ENCODE measurements around the gene ACTN3. TPM values are rescaled to one million over a fixed set of nuclear protein-coding genes. Genes with fewer than 3 reads are reported as not detected.

Gene ACTN3
- polyA plus RNA-seq, 2 of the 4 experiments (the other 2 are of a cell fraction) = not detected

- TF ChIP-seq, protein P1, sequence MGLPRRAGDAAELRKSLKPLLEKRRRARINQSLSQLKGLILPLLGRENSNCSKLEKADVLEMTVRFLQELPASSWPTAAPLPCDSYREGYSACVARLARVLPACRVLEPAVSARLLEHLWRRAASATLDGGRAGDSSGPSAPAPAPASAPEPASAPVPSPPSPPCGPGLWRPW (IDR thresholded peaks at IDR 0.05) = no peak
- TF ChIP-seq ESRRA (IDR thresholded peaks at IDR 0.05; ENCODE audit: borderline replicate concordance, low read length) (no peak), GATA3 (IDR thresholded peaks at IDR 0.05; ENCODE audit: borderline replicate concordance) (no peak), HOXB5 (CRISPR knock-in tag; IDR thresholded peaks at IDR 0.05) (peak; percentile 78), TP53 (CRISPR knock-in tag; IDR thresholded peaks at IDR 0.05) (peak; percentile 63; the same call in 1 of the 2 replicates), CHD2 (IDR thresholded peaks at IDR 0.05; ENCODE audit: low read length, partially characterized antibody) (no peak), PHF8 (IDR thresholded peaks at IDR 0.05; ENCODE audit: borderline replicate concordance, low read depth) (no peak), HOXB13 (CRISPR knock-in tag; IDR thresholded peaks at IDR 0.05; ENCODE audit: low read depth) (0 out of 2 replicates have a peak, but pooled peaks have one; percentile 71), SMC3 (IDR thresholded peaks at IDR 0.05) (no peak), EHF (CRISPR knock-in tag; IDR thresholded peaks at IDR 0.05) (peak; percentile 36; the same call in 1 of the 2 replicates), NR3C1 (IDR thresholded peaks at IDR 0.05) (no peak), BHLHE40 (IDR thresholded peaks at IDR 0.05; ENCODE audit: low read depth, low read length) (peak; percentile 63; the same call in 1 of the 2 replicates), FOSL2 (IDR thresholded peaks at IDR 0.05) (no peak), FOSL2 (CRISPR knock-in tag; IDR thresholded peaks at IDR 0.05) (no peak), POLR2A (IDR thresholded peaks at IDR 0.05; ENCODE audit: low read length) (peak; percentile 53), CTCF (IDR thresholded peaks at IDR 0.05) (no peak), FOXS1 (CRISPR knock-in tag; IDR thresholded peaks at IDR 0.05) (peak; percentile 84; the same call in 1 of the 2 replicates)
- TF ChIP-seq, protein P2, sequence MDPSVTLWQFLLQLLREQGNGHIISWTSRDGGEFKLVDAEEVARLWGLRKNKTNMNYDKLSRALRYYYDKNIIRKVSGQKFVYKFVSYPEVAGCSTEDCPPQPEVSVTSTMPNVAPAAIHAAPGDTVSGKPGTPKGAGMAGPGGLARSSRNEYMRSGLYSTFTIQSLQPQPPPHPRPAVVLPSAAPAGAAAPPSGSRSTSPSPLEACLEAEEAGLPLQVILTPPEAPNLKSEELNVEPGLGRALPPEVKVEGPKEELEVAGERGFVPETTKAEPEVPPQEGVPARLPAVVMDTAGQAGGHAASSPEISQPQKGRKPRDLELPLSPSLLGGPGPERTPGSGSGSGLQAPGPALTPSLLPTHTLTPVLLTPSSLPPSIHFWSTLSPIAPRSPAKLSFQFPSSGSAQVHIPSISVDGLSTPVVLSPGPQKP (IDR thresholded peaks at IDR 0.05; ENCODE audit: low read depth, low read length) = no peak
- TF ChIP-seq, protein P3, sequence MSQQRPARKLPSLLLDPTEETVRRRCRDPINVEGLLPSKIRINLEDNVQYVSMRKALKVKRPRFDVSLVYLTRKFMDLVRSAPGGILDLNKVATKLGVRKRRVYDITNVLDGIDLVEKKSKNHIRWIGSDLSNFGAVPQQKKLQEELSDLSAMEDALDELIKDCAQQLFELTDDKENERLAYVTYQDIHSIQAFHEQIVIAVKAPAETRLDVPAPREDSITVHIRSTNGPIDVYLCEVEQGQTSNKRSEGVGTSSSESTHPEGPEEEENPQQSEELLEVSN (IDR thresholded peaks at IDR 0.05; ENCODE audit: borderline replicate concordance, low read depth) = peak; percentile 99
- TF ChIP-seq, protein P4, sequence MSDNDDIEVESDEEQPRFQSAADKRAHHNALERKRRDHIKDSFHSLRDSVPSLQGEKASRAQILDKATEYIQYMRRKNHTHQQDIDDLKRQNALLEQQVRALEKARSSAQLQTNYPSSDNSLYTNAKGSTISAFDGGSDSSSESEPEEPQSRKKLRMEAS (IDR thresholded peaks at IDR 0.05) = peak; percentile 100
These were observed 21.6 kb downstream of the ACTN3 start, which contains the start of gene CTSF (continued) for GRCh38 chr11:66568124-66568916.

DNA sequence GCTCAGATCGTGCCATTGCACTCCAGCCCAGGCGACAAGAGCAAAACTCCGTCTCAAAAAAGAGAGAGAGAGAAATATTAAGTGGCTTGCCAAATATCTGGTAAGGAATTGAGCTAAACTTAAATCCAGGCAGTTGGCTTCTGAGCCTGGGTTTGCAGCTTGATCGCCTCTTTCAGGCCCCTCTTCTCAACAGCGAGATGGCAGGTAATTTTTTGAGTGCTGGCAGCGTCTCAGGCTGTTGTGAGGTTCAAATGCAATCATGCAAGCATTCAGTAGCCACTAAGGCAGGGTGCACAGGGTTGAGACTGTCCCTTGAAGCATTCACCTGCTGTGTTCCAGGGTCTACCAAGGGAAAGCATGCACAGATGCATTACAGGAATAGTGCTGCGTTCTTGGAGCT, 22.4 kb downstream of the ACTN3 start:
- TF ChIP-seq NR3C1 (IDR thresholded peaks at IDR 0.05) = no peak
- TF ChIP-seq, protein P5, sequence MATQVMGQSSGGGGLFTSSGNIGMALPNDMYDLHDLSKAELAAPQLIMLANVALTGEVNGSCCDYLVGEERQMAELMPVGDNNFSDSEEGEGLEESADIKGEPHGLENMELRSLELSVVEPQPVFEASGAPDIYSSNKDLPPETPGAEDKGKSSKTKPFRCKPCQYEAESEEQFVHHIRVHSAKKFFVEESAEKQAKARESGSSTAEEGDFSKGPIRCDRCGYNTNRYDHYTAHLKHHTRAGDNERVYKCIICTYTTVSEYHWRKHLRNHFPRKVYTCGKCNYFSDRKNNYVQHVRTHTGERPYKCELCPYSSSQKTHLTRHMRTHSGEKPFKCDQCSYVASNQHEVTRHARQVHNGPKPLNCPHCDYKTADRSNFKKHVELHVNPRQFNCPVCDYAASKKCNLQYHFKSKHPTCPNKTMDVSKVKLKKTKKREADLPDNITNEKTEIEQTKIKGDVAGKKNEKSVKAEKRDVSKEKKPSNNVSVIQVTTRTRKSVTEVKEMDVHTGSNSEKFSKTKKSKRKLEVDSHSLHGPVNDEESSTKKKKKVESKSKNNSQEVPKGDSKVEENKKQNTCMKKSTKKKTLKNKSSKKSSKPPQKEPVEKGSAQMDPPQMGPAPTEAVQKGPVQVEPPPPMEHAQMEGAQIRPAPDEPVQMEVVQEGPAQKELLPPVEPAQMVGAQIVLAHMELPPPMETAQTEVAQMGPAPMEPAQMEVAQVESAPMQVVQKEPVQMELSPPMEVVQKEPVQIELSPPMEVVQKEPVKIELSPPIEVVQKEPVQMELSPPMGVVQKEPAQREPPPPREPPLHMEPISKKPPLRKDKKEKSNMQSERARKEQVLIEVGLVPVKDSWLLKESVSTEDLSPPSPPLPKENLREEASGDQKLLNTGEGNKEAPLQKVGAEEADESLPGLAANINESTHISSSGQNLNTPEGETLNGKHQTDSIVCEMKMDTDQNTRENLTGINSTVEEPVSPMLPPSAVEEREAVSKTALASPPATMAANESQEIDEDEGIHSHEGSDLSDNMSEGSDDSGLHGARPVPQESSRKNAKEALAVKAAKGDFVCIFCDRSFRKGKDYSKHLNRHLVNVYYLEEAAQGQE (IDR thresholded peaks at IDR 0.05) = no peak
- no peak for TF ChIP-seq RNF2 (IDR thresholded peaks at IDR 0.05; ENCODE audit: borderline replicate concordance, low read depth)
- TF ChIP-seq BHLHE40 (IDR thresholded peaks at IDR 0.05; ENCODE audit: low read depth, low read length) = no peak
- TF ChIP-seq HOXA7 (CRISPR knock-in tag; IDR thresholded peaks at IDR 0.05) = no peak
- TF ChIP-seq HOXB5 (CRISPR knock-in tag; IDR thresholded peaks at IDR 0.05) = no peak
- no peak for TF ChIP-seq ESRRA (IDR thresholded peaks at IDR 0.05; ENCODE audit: borderline replicate concordance, low read length)
- no peak for TF ChIP-seq FOXS1 (CRISPR knock-in tag; IDR thresholded peaks at IDR 0.05)
- Histone ChIP-seq H3K4me2 (peak overlapping the region; percentile 99; the same call in 1 of the 3 replicates), H3K27ac (peak overlapping the region in 1 of 2 experiments; percentile 87; a peak in 2 of 6 replicates), H3K9me3 (no peaks in the 10 kb centered on the region), H3K4me3 (no peak overlapping the region), H3K4me1 (peaks cover 9% of the 10 kb centered on the region)
- ChIA-PET CTCF (interaction anchor here (1.0 to 3.1 kb wide), 8 partner anchors 9 to 69 kb away, joined by 3 to 16 read pairs (median 3); partner anchors contain the start of genes CCDC87, CCS, RBM14 and RBM4), POLR2A (interaction anchor here (0.8 to 2.2 kb wide), 6 partner anchors 9 to 89 kb away, joined by 3 to 10 read pairs (median 4); partner anchors contain the start of genes RBM14, RBM4 and ZDHHC24)
- no peak for FAIRE-seq
- 76% methylated on average over 7 of the region's 7 CpGs for WGBS (ENCODE audit: missing lambda C conversion rate)
- DNase-seq (ENCODE audit: low read depth in 1 of 2, low spot score in 1 of 2) = no peak
- ATAC-seq = no peak

Data from A549 (cell line).